SK-N-SH treated with all-trans-retinoic acid at 6 μM for 48 hours (cell line): ENCODE results near the gene NKPD1.

ENCODE experiments used
- ISL1 ChIP-seq: fragments of 250-450 bp; sonication (Bioruptor Pico); IDR thresholded peaks from 2 replicates; pipeline ENCODE4 v2.1.2; 2022; ENCODE audit warnings: mild to moderate bottlenecking, moderate library complexity
- RARB ChIP-seq: fragments of 250-450 bp; sonication (Bioruptor Pico); IDR thresholded peaks from 2 replicates; pipeline ENCODE4 v1.8.0; 2021; ENCODE audit warnings: mild to moderate bottlenecking, moderate library complexity
- SNAI2 ChIP-seq: fragments of 250-450 bp; sonication (Bioruptor Pico); IDR thresholded peaks from 2 replicates; pipeline ENCODE4 v1.5.0; 2020; ENCODE audit warnings: mild to moderate bottlenecking, moderate library complexity
- TCF4 ChIP-seq: fragments of 250-450 bp; sonication (Bioruptor Pico); IDR thresholded peaks from 2 replicates; pipeline ENCODE4 v1.8.0; 2021; ENCODE audit warnings: mild to moderate bottlenecking, moderate library complexity, borderline replicate concordance
- ZFP3 ChIP-seq: fragments of 250-450 bp; sonication (Bioruptor Pico); IDR thresholded peaks from 2 replicates; pipeline ENCODE4 v1.5.0; 2020; ENCODE audit warnings: mild to moderate bottlenecking, moderate library complexity
- ZNF70 ChIP-seq: fragments of 450-650 bp; formaldehyde crosslinking; IDR thresholded peaks from 2 replicates; pipeline ENCODE4 v1.5.0; 2020; ENCODE audit warnings: mild to moderate bottlenecking, moderate library complexity
- ZNF8 ChIP-seq: fragments of 450-650 bp; formaldehyde crosslinking; IDR thresholded peaks from 2 replicates; pipeline ENCODE4 v1.5.0; 2020; ENCODE audit warnings: mild to moderate bottlenecking, moderate library complexity
- TF ChIP-seq, protein P1 (sequence below): fragments of 250-450 bp; sonication (Bioruptor Pico); IDR thresholded peaks from 2 replicates; pipeline ENCODE4 v1.8.0; 2020; ENCODE audit warnings: mild to moderate bottlenecking, moderate library complexity, borderline replicate concordance
- TF ChIP-seq, protein P2 (sequence below): fragments of 250-450 bp; sonication (Bioruptor Pico); IDR thresholded peaks from 2 replicates; pipeline ENCODE4 v1.5.1; 2020; ENCODE audit warnings: low read depth, mild to moderate bottlenecking, moderate library complexity
- TF ChIP-seq, protein P3 (sequence below): fragments of 250-450 bp; sonication (Bioruptor Pico); IDR thresholded peaks from 2 replicates; pipeline ENCODE4 v1.5.0; 2020; ENCODE audit warnings: mild to moderate bottlenecking, moderate library complexity

- TF ChIP-seq TCF4 (CRISPR knock-in tag): no peak
- no peak for TF ChIP-seq SNAI2 (CRISPR knock-in tag)
- TF ChIP-seq RARB (CRISPR knock-in tag): no peak
- TF ChIP-seq ZNF8 (CRISPR knock-in tag): no peak
- TF ChIP-seq, protein P1, sequence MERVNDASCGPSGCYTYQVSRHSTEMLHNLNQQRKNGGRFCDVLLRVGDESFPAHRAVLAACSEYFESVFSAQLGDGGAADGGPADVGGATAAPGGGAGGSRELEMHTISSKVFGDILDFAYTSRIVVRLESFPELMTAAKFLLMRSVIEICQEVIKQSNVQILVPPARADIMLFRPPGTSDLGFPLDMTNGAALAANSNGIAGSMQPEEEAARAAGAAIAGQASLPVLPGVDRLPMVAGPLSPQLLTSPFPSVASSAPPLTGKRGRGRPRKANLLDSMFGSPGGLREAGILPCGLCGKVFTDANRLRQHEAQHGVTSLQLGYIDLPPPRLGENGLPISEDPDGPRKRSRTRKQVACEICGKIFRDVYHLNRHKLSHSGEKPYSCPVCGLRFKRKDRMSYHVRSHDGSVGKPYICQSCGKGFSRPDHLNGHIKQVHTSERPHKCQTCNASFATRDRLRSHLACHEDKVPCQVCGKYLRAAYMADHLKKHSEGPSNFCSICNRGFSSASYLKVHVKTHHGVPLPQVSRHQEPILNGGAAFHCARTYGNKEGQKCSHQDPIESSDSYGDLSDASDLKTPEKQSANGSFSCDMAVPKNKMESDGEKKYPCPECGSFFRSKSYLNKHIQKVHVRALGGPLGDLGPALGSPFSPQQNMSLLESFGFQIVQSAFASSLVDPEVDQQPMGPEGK: no peak
- TF ChIP-seq, protein P2, sequence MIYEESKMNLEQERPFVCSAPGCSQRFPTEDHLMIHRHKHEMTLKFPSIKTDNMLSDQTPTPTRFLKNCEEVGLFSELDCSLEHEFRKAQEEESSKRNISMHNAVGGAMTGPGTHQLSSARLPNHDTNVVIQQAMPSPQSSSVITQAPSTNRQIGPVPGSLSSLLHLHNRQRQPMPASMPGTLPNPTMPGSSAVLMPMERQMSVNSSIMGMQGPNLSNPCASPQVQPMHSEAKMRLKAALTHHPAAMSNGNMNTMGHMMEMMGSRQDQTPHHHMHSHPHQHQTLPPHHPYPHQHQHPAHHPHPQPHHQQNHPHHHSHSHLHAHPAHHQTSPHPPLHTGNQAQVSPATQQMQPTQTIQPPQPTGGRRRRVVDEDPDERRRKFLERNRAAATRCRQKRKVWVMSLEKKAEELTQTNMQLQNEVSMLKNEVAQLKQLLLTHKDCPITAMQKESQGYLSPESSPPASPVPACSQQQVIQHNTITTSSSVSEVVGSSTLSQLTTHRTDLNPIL (CRISPR knock-in tag): no peak
- no peak for TF ChIP-seq ISL1 (CRISPR knock-in tag)
- TF ChIP-seq ZNF70 (CRISPR knock-in tag): no peak
- TF ChIP-seq, protein P3, sequence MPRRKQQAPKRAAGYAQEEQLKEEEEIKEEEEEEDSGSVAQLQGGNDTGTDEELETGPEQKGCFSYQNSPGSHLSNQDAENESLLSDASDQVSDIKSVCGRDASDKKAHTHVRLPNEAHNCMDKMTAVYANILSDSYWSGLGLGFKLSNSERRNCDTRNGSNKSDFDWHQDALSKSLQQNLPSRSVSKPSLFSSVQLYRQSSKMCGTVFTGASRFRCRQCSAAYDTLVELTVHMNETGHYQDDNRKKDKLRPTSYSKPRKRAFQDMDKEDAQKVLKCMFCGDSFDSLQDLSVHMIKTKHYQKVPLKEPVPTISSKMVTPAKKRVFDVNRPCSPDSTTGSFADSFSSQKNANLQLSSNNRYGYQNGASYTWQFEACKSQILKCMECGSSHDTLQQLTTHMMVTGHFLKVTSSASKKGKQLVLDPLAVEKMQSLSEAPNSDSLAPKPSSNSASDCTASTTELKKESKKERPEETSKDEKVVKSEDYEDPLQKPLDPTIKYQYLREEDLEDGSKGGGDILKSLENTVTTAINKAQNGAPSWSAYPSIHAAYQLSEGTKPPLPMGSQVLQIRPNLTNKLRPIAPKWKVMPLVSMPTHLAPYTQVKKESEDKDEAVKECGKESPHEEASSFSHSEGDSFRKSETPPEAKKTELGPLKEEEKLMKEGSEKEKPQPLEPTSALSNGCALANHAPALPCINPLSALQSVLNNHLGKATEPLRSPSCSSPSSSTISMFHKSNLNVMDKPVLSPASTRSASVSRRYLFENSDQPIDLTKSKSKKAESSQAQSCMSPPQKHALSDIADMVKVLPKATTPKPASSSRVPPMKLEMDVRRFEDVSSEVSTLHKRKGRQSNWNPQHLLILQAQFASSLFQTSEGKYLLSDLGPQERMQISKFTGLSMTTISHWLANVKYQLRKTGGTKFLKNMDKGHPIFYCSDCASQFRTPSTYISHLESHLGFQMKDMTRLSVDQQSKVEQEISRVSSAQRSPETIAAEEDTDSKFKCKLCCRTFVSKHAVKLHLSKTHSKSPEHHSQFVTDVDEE (CRISPR knock-in tag): no peak
- TF ChIP-seq ZFP3 (CRISPR knock-in tag): no peak
These were observed 9.6 kb upstream of the NKPD1 start for GRCh38 chr19:45170146-45171106.
